Neural cell (in vitro differentiated cells): ENCODE data around the gene ACER2. TPM values are rescaled to one million over a fixed set of nuclear protein-coding genes. Genes with fewer than 3 reads are reported as not detected.

ENCODE experiments used
- H2AFZ ChIP-seq: fragments of 200-600, 300-800 bp; sonication (generic), shearing (Covaris generic); 2 replicates; pipeline ENCODE4 v1.6.0; 2014; ENCODE audit warnings: low read depth, mild to moderate bottlenecking, antibody characterized with exemption, low read length, moderate library complexity
- H3F3A ChIP-seq: fragments of 200-600 bp; shearing (Covaris generic); 2 replicates; pipeline ENCODE4 v1.6.1; 2016; ENCODE audit warnings: mild to moderate bottlenecking, moderate library complexity, mixed read lengths, antibody characterized with exemption, low read length; ENCODE audit not compliant: insufficient read depth, poor library complexity, severe bottlenecking
- H3K27ac ChIP-seq: fragments of 200-600, 300-800 bp; sonication (generic), shearing (Covaris generic); 2 replicates; pipeline ENCODE4 v1.5.1; 2014; ENCODE audit warnings: mild to moderate bottlenecking, low read length, moderate library complexity
- H3K27me3 ChIP-seq: fragments of 300-800, 200-600 bp; sonication (generic), shearing (Covaris generic); 2 replicates; pipeline ENCODE4 v1.6.0; 2014; ENCODE audit warnings: mild to moderate bottlenecking, low read depth, low read length, moderate library complexity; ENCODE audit not compliant: insufficient read depth
- H3K36me3 ChIP-seq: fragments of 300-800, 200-600 bp; sonication (generic), shearing (Covaris generic); 2 replicates; pipeline ENCODE4 v1.5.1; 2014; ENCODE audit warnings: mild to moderate bottlenecking, antibody characterized with exemption, low read length, moderate library complexity; ENCODE audit not compliant: insufficient read depth
- H3K4me2 ChIP-seq: fragments of 300-800, 200-600 bp; sonication (generic), shearing (Covaris generic); 2 replicates; pipeline ENCODE4 v1.6.0; 2014; ENCODE audit warnings: mild to moderate bottlenecking, low read length
- H3K4me3 ChIP-seq: fragments of 300-800, 200-600 bp; sonication (generic), shearing (Covaris generic); 2 replicates; pipeline ENCODE4 v1.5.1; 2014; ENCODE audit warnings: mild to moderate bottlenecking, low read length, moderate library complexity
- H3K79me2 ChIP-seq: fragments of 200-600 bp; shearing (Covaris generic); replicated peaks from 2 replicates; pipeline ENCODE4 v1.6.0; 2014; ENCODE audit warnings: mild to moderate bottlenecking, low read length, moderate library complexity; ENCODE audit not compliant: insufficient read depth
- H3K9ac ChIP-seq: fragments of 300-800, 200-600 bp; sonication (generic), shearing (Covaris generic); 2 replicates; pipeline ENCODE4 v1.6.1; 2016; ENCODE audit warnings: mild to moderate bottlenecking, low read length, mixed read lengths
- H3K9me2 ChIP-seq: fragments of 200-600 bp; shearing (Covaris generic); 2 replicates; pipeline ENCODE4 v1.6.1; 2016; ENCODE audit warnings: mild to moderate bottlenecking, low read length, mixed read lengths; ENCODE audit not compliant: insufficient read depth
- H3K9me3 ChIP-seq: fragments of 200-600, 300-800 bp; sonication (generic), shearing (Covaris generic); 2 replicates; pipeline ENCODE4 v1.6.1; 2016; ENCODE audit warnings: mild to moderate bottlenecking, mixed run types, low read length, moderate library complexity, mixed read lengths
- H4K20me1 ChIP-seq: fragments of 200-600 bp; shearing (Covaris generic); 2 replicates; pipeline ENCODE4 v1.6.1; 2016; ENCODE audit warnings: mild to moderate bottlenecking, mixed run types; ENCODE audit not compliant: insufficient read depth
- EP300 ChIP-seq: fragments of 450-650 bp; conservative IDR thresholded peaks from 2 replicates; pipeline ENCODE4 v1.6.1; 2014; ENCODE audit warnings: antibody characterized with exemption, mild to moderate bottlenecking, moderate library complexity; ENCODE audit not compliant: poor library complexity, severe bottlenecking
- EZH2 ChIP-seq: fragments of 200-600, 300-800 bp; shearing (Covaris generic), sonication (generic); IDR thresholded peaks from 2 replicates; pipeline ENCODE4 v1.6.1; 2014; ENCODE audit warnings: antibody characterized with exemption, low read length, borderline replicate concordance, mild to moderate bottlenecking; ENCODE audit not compliant: insufficient read depth, poor library complexity, severe bottlenecking
- MXI1 ChIP-seq: fragments of 450-650 bp; conservative IDR thresholded peaks from 2 replicates; pipeline ENCODE4 v1.6.1; 2014; ENCODE audit warnings: antibody characterized with exemption, mild to moderate bottlenecking; ENCODE audit not compliant: poor library complexity, severe bottlenecking
- POLR2AphosphoS5 ChIP-seq: IDR thresholded peaks from 2 replicates; pipeline ENCODE4 v1.6.1; 2012
- RAD21 ChIP-seq: fragments of 450-650 bp; conservative IDR thresholded peaks from 2 replicates; pipeline ENCODE4 v1.6.1; 2014; ENCODE audit warnings: antibody characterized with exemption, mild to moderate bottlenecking, moderate library complexity
- REST ChIP-seq: IDR thresholded peaks from 2 replicates; pipeline ENCODE4 v1.6.1; 2012; ENCODE audit warnings: borderline replicate concordance
- SMC3 ChIP-seq: fragments of 450-650 bp; conservative IDR thresholded peaks from 2 replicates; pipeline ENCODE4 v1.6.1; 2014; ENCODE audit warnings: antibody characterized with exemption, mild to moderate bottlenecking, moderate library complexity; ENCODE audit not compliant: poor library complexity
- TAF1 ChIP-seq: IDR thresholded peaks from 2 replicates; pipeline ENCODE4 v1.6.1; 2012; ENCODE audit warnings: low read depth
- polyA plus RNA-seq: library from polyadenylated mRNA; depleted of rRNA; stranded (reverse); fragments of >200 nt; gene quantifications from 2 replicates; pipeline ENCODE4 v1.2.3, GENCODE V29; 2014
- TF ChIP-seq, protein P1 (sequence below): fragments of 450-650 bp; IDR thresholded peaks from 2 replicates; pipeline ENCODE4 v1.5.1; 2014; ENCODE audit warnings: antibody characterized with exemption, mild to moderate bottlenecking, moderate library complexity; ENCODE audit not compliant: poor library complexity, severe bottlenecking

The ACER2 gene
- polyA plus RNA-seq, 1 donor from 2014 or later, result 3.0 TPM

- H3K9ac ChIP-seq, result no peak overlapping the region
- H4K20me1 ChIP-seq, result no peaks in the 10 kb centered on the region
- H3K27ac ChIP-seq, result no peak overlapping the region
- H3K36me3 ChIP-seq, result no peaks in the 10 kb centered on the region
- no peak for TF ChIP-seq MXI1
- no peak for TF ChIP-seq EZH2
- TF ChIP-seq RAD21, result no peak
- no peak for TF ChIP-seq SMC3
- TF ChIP-seq EP300, result no peak
- no peak for TF ChIP-seq POLR2AphosphoS5
- TF ChIP-seq REST, result no peak
- TF ChIP-seq TAF1, result no peak
- TF ChIP-seq, protein P1, sequence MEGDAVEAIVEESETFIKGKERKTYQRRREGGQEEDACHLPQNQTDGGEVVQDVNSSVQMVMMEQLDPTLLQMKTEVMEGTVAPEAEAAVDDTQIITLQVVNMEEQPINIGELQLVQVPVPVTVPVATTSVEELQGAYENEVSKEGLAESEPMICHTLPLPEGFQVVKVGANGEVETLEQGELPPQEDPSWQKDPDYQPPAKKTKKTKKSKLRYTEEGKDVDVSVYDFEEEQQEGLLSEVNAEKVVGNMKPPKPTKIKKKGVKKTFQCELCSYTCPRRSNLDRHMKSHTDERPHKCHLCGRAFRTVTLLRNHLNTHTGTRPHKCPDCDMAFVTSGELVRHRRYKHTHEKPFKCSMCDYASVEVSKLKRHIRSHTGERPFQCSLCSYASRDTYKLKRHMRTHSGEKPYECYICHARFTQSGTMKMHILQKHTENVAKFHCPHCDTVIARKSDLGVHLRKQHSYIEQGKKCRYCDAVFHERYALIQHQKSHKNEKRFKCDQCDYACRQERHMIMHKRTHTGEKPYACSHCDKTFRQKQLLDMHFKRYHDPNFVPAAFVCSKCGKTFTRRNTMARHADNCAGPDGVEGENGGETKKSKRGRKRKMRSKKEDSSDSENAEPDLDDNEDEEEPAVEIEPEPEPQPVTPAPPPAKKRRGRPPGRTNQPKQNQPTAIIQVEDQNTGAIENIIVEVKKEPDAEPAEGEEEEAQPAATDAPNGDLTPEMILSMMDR, result no peak
- H2AFZ ChIP-seq, result no peak overlapping the region
- H3K27me3 ChIP-seq, result no peaks in the 10 kb centered on the region
- H3K4me3 ChIP-seq, result no peak overlapping the region
- H3K4me2 ChIP-seq, result no peak overlapping the region
- H3K9me2 ChIP-seq, result no peaks in the 10 kb centered on the region
- no peaks in the 10 kb centered on the region for H3F3A ChIP-seq
- no peaks in the 10 kb centered on the region for H3K9me3 ChIP-seq
- no peaks in the 10 kb centered on the region for H3K79me2 ChIP-seq
Measured at GRCh38 chr9:19493876-19494275, 85.1 kb downstream of the ACER2 start.

GRCh38 chr9:19495186-19496028 lies 86.6 kb downstream of the ACER2 start:
- no peak overlapping the region for H3K4me2 ChIP-seq
- no peaks in the 10 kb centered on the region for H3K27me3 ChIP-seq
- H3K27ac ChIP-seq, result peak overlapping the region; percentile 55
- no peaks in the 10 kb centered on the region for H3F3A ChIP-seq
- no peaks in the 10 kb centered on the region for H3K9me2 ChIP-seq
- peak overlapping the region; percentile 29 for H3K4me3 ChIP-seq
- H4K20me1 ChIP-seq, result no peaks in the 10 kb centered on the region
- no peaks in the 10 kb centered on the region for H3K36me3 ChIP-seq
- H2AFZ ChIP-seq, result no peak overlapping the region
- H3K79me2 ChIP-seq, result no peaks in the 10 kb centered on the region
- no peak overlapping the region for H3K9ac ChIP-seq
- no peaks in the 10 kb centered on the region for H3K9me3 ChIP-seq
- TF ChIP-seq POLR2AphosphoS5 (peak; percentile 71), REST (peak; percentile 52), EP300 (peak; percentile 93), TAF1 (no peak), SMC3 (peak; percentile 35), EZH2 (no peak), RAD21 (peak; percentile 16)
- TF ChIP-seq, protein P1, result no peak
